ENCODE data around the gene ZNF689.

Gene ZNF689

GRCh38 chr16:30570636-30571444 is 39.3 kb downstream of the ZNF689 start:
- peak; percentile 57 for DNase-seq (ENCODE audit: low spot score)
- TF ChIP-seq CTCF (IDR thresholded peaks at IDR 0.05; ENCODE audit: extremely low read depth, missing control alignments): no peak

GRCh38 chr16:30569746-30570635 is 40.2 kb downstream of the ZNF689 start:
- TF ChIP-seq CTCF (IDR thresholded peaks at IDR 0.05; ENCODE audit: extremely low read depth, missing control alignments): no peak
- DNase-seq (ENCODE audit: low spot score): no peak

- no peak for TF ChIP-seq CTCF (IDR thresholded peaks at IDR 0.05; ENCODE audit: extremely low read depth, missing control alignments)
- DNase-seq (ENCODE audit: low spot score): no peak
Measured at GRCh38 chr16:30569281-30569680, 40.9 kb downstream of the ZNF689 start.

- no peak for TF ChIP-seq CTCF (IDR thresholded peaks at IDR 0.05; ENCODE audit: extremely low read depth, missing control alignments)
- peak; percentile 73 for DNase-seq (ENCODE audit: low spot score)
Measured at GRCh38 chr16:30567991-30568638, 42.1 kb downstream of the ZNF689 start.

- no peak for TF ChIP-seq CTCF (IDR thresholded peaks at IDR 0.05; ENCODE audit: extremely low read depth, missing control alignments)
- DNase-seq (ENCODE audit: low spot score): peak; percentile 52
Measured at GRCh38 chr16:30567160-30567990, 42.8 kb downstream of the ZNF689 start.

- no peak for DNase-seq (ENCODE audit: low spot score)
- TF ChIP-seq CTCF (IDR thresholded peaks at IDR 0.05; ENCODE audit: extremely low read depth, missing control alignments): no peak
Measured at GRCh38 chr16:30566531-30566930, 43.7 kb downstream of the ZNF689 start.
